Neural progenitor cell (in vitro differentiated cells): Measurements from ENCODE around the gene TBCD. TPM values are rescaled to one million over a fixed set of nuclear protein-coding genes. Genes with fewer than 3 reads are reported as not detected.

Experiments
- DNase-seq: peaks from one replicate; pipeline ENCODE4 v3.0.0-alpha.2; 2016; ENCODE audit warnings: low spot score
- H2AFZ ChIP-seq: fragments of 200-600 bp; sonication (generic); replicated peaks from 2 replicates; pipeline ENCODE4 v1.6.1; 2016; ENCODE audit warnings: antibody characterized with exemption
- H3F3A ChIP-seq: fragments of 200-600 bp; sonication (generic); 2 replicates; pipeline ENCODE4 v1.6.1; 2016; ENCODE audit warnings: antibody characterized with exemption, low read depth
- H3K27ac ChIP-seq: fragments of 200-600 bp; sonication (generic); 2 replicates; pipeline ENCODE4 v1.5.1; 2016; ENCODE audit warnings: mild to moderate bottlenecking
- H3K27me3 ChIP-seq: fragments of 200-600 bp; sonication (generic); 2 replicates; pipeline ENCODE4 v1.6.1; 2016; ENCODE audit warnings: mild to moderate bottlenecking, moderate library complexity
- H3K36me3 ChIP-seq: fragments of 200-600 bp; sonication (generic); 2 replicates; pipeline ENCODE4 v1.5.1; 2016
- H3K4me1 ChIP-seq: fragments of 200-600 bp; sonication (generic); 2 replicates; pipeline ENCODE4 v1.6.1; 2016; ENCODE audit warnings: mixed run types
- H3K4me2 ChIP-seq: fragments of 200-600 bp; sonication (generic); 2 replicates; pipeline ENCODE4 v1.6.1; 2016
- H3K4me3 ChIP-seq: fragments of 200-600 bp; sonication (generic); 2 replicates; pipeline ENCODE4 v1.5.1; 2016
- H3K79me2 ChIP-seq: fragments of 200-600 bp; sonication (generic); 2 replicates; pipeline ENCODE4 v1.6.1; 2016; ENCODE audit warnings: low read depth
- H3K9ac ChIP-seq: fragments of 200-600 bp; sonication (generic); 2 replicates; pipeline ENCODE4 v1.6.1; 2016
- H3K9me3 ChIP-seq: fragments of 200-600 bp; sonication (generic); 2 replicates; pipeline ENCODE4 v1.5.1; 2016; ENCODE audit warnings: low read depth
- H4K20me1 ChIP-seq: fragments of 200-600 bp; sonication (generic); 2 replicates; pipeline ENCODE4 v1.6.1; 2016; ENCODE audit warnings: low read depth
- H3K27ac Mint-ChIP-seq: 3 replicates; pipeline ENCODE4 v1.8.0; 2021; ENCODE audit warnings: mixed read lengths
- H3K27me3 Mint-ChIP-seq: 2 replicates; pipeline ENCODE4 v1.8.0; 2022; ENCODE audit warnings: low read depth, mild to moderate bottlenecking, inconsistent platforms, moderate library complexity, mixed read lengths; ENCODE audit not compliant: insufficient read depth
- H3K36me3 Mint-ChIP-seq: 3 replicates; pipeline ENCODE4 v1.8.0; 2021; ENCODE audit warnings: mixed read lengths
- H3K4me1 Mint-ChIP-seq: 3 replicates; pipeline ENCODE4 v1.8.0; 2021; ENCODE audit warnings: mixed read lengths
- H3K4me3 Mint-ChIP-seq: 3 replicates; pipeline ENCODE4 v1.8.0; 2021; ENCODE audit warnings: mild to moderate bottlenecking, moderate library complexity, mixed read lengths
- H3K9me3 Mint-ChIP-seq: 3 replicates; pipeline ENCODE4 v1.8.0; 2020; ENCODE audit warnings: mixed read lengths
- CTCF ChIP-seq: fragments of 200-600 bp; sonication (generic); IDR thresholded peaks from 2 replicates; pipeline ENCODE4 v1.5.1; 2017; ENCODE audit warnings: antibody characterized with exemption, mild to moderate bottlenecking
- EZH2 ChIP-seq: fragments of 200-600 bp; sonication (generic); IDR thresholded peaks from 2 replicates; pipeline ENCODE4 v1.6.1; 2017; ENCODE audit warnings: antibody characterized with exemption, mild to moderate bottlenecking, moderate library complexity
- EZH2phosphoT487 ChIP-seq: fragments of 200-600 bp; sonication (generic); IDR thresholded peaks from 2 replicates; pipeline ENCODE4 v1.6.1; 2017; ENCODE audit warnings: antibody characterized with exemption
- total RNA-seq: library from RNA; depleted of rRNA; stranded (reverse); fragments of >200 nt; gene quantifications from 2 replicates; pipeline ENCODE4 v1.2.3, GENCODE V29; 2015; ENCODE audit warnings: low replicate concordance

The TBCD gene
- total RNA-seq, 1 donor from 2014 or later: 76.4 TPM

- H3K36me3 Mint-ChIP-seq: peaks cover 17% of the 10 kb centered on the region
- Histone ChIP-seq H3K4me2 (no peak overlapping the region), H3K4me1 (peaks cover 16% of the 10 kb centered on the region), H3K27me3 (no peaks in the 10 kb centered on the region), H3K9ac (no peak overlapping the region), H3F3A (peaks cover 13% of the 10 kb centered on the region), H2AFZ (no peak overlapping the region), H3K79me2 (peaks cover 11% of the 10 kb centered on the region), H4K20me1 (peaks cover 31% of the 10 kb centered on the region), H3K27ac (no peak overlapping the region), H3K36me3 (no peaks in the 10 kb centered on the region), H3K4me3 (no peak overlapping the region), H3K9me3 (no peaks in the 10 kb centered on the region)
- H3K4me3 Mint-ChIP-seq: no peak overlapping the region
- TF ChIP-seq EZH2phosphoT487: no peak
- no peak for TF ChIP-seq CTCF
- TF ChIP-seq EZH2: no peak
- no peaks in the 10 kb centered on the region for H3K9me3 Mint-ChIP-seq
- no peak overlapping the region for H3K27ac Mint-ChIP-seq
- peaks cover 6% of the 10 kb centered on the region for H3K27me3 Mint-ChIP-seq
- no peak for DNase-seq
- peaks cover 28% of the 10 kb centered on the region for H3K4me1 Mint-ChIP-seq
Measured at GRCh38 chr17:82876149-82876548, 124.3 kb downstream of the TBCD start.

DNA sequence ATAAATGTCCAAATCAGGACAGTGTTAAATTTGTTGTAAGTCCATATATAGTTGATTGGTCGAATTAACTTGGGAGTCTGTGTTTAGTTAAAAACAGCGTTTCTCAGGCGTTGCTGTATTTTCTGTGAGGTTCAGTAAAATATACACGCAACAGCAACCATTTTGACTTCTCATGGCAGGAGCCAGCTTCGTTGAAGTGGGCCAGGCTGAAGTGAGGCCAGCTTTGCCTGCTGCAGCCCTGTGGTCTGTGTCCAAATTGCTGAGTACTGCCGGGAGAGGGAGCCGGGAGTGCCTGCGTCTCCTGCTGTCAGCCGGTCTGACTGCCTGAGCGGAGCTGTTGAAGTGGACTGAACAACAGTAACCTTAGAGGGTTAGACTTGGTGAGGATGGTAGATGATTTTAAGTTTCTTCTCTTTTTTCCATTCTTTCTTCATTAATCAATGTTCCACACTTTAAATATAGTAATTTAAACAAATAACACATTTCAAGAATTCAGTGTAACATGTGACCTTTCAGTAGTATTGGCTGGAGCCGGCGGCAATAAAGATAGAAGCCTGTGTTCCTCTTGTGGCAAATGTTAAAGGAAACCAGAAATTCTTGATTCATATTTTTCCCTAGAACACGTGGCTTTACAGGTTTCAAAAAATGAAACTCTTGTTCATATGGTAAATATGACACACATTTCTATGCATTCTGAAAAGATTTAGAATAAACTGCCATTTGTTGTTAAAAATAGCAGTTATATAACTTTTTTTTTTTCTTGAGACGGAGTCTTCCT, 124.9 kb downstream of the TBCD start:
- H3K79me2 ChIP-seq: peaks cover 11% of the 10 kb centered on the region
- H3K36me3 ChIP-seq: no peaks in the 10 kb centered on the region
- Mint-ChIP-seq H3K36me3 (peaks cover 15% of the 10 kb centered on the region), H3K9me3 (no peaks in the 10 kb centered on the region), H3K4me1 (peaks cover 33% of the 10 kb centered on the region), H3K27ac (no peak overlapping the region), H3K27me3 (peaks cover 6% of the 10 kb centered on the region), H3K4me3 (no peak overlapping the region)
- H3K27me3 ChIP-seq: no peaks in the 10 kb centered on the region
- peak; percentile 71 for DNase-seq
- H3K4me3 ChIP-seq: no peak overlapping the region
- TF ChIP-seq EZH2 (no peak), EZH2phosphoT487 (no peak), CTCF (peak; percentile 47)
- H3K9me3 ChIP-seq: no peaks in the 10 kb centered on the region
- H2AFZ ChIP-seq: no peak overlapping the region
- peaks cover 13% of the 10 kb centered on the region for H3F3A ChIP-seq
- no peak overlapping the region for H3K27ac ChIP-seq
- H4K20me1 ChIP-seq: peaks cover 34% of the 10 kb centered on the region
- no peak overlapping the region for H3K9ac ChIP-seq
- H3K4me2 ChIP-seq: no peak overlapping the region
- peaks cover 16% of the 10 kb centered on the region for H3K4me1 ChIP-seq

GRCh38 chr17:82878527-82878926, 126.7 kb downstream of the TBCD start:
- Histone ChIP-seq H3K79me2 (peaks cover 11% of the 10 kb centered on the region), H3K9ac (no peak overlapping the region), H2AFZ (no peak overlapping the region), H4K20me1 (peaks cover 30% of the 10 kb centered on the region), H3K4me2 (no peak overlapping the region), H3K27me3 (no peaks in the 10 kb centered on the region), H3K9me3 (no peaks in the 10 kb centered on the region), H3K36me3 (no peaks in the 10 kb centered on the region), H3F3A (peaks cover 13% of the 10 kb centered on the region), H3K4me3 (no peak overlapping the region), H3K4me1 (peaks cover 16% of the 10 kb centered on the region), H3K27ac (no peak overlapping the region)
- DNase-seq: no peak
- H3K36me3 Mint-ChIP-seq: peaks cover 14% of the 10 kb centered on the region
- no peaks in the 10 kb centered on the region for H3K9me3 Mint-ChIP-seq
- no peak overlapping the region for H3K27ac Mint-ChIP-seq
- H3K4me3 Mint-ChIP-seq: no peak overlapping the region
- peaks cover 10% of the 10 kb centered on the region for H3K27me3 Mint-ChIP-seq
- peaks cover 37% of the 10 kb centered on the region for H3K4me1 Mint-ChIP-seq
- TF ChIP-seq CTCF: no peak
- TF ChIP-seq EZH2: no peak
- no peak for TF ChIP-seq EZH2phosphoT487
